Measurements from ENCODE around the gene SLC39A11.

Gene SLC39A11

GRCh38 chr17:72608436-72608835 lies 484.1 kb downstream of the SLC39A11 start:
- DNase-seq = no peak

- no peak for DNase-seq
Measured at GRCh38 chr17:72606656-72607055, 485.8 kb downstream of the SLC39A11 start.

GRCh38 chr17:72605543-72605942 lies 486.9 kb downstream of the SLC39A11 start:
- DNase-seq = no peak

GRCh38 chr17:72604518-72604917 lies 488.0 kb downstream of the SLC39A11 start:
- DNase-seq = no peak

GRCh38 chr17:72603420-72604242 lies 488.9 kb downstream of the SLC39A11 start:
- peak; percentile 74 for DNase-seq

- peak; percentile 68 for DNase-seq
Measured at GRCh38 chr17:72602517-72603419, 489.7 kb downstream of the SLC39A11 start.

- peak; percentile 85 for DNase-seq
Measured at GRCh38 chr17:72600934-72601333, 491.6 kb downstream of the SLC39A11 start.

- no peak for DNase-seq
Measured at GRCh38 chr17:72599891-72600290, 492.6 kb downstream of the SLC39A11 start.

- no peak for DNase-seq
Measured at GRCh38 chr17:72598695-72599094, 493.8 kb downstream of the SLC39A11 start.

- no peak for DNase-seq
Measured at GRCh38 chr17:72597354-72598087, 495.0 kb downstream of the SLC39A11 start.

Measured in EL (cell line).